CD4-positive, alpha-beta T cell treated with Interleukin-21 for 1 hour (primary cell): ENCODE measurements around the gene INS.
A peak's percentile ranks its signal among the peaks of the same experiment; 100 is the strongest.
"Not testable (repeated sequence)": the region's sequence is repeated elsewhere in the genome, so short reads cannot be mapped to it uniquely, and the experiment has no call there.

Experiments used
- DNase-seq: peaks from one replicate; pipeline ENCODE4 v3.0.0-alpha.2; 2020

Gene INS

GRCh38 chr11:2198621-2199365, 37.8 kb upstream of the INS start:
- no peak for DNase-seq

GRCh38 chr11:2197771-2198520, 36.9 kb upstream of the INS start:
- DNase-seq, result no peak

- peak; percentile 74 for DNase-seq
These were observed 36.2 kb upstream of the INS start for GRCh38 chr11:2196970-2197770.

DNA sequence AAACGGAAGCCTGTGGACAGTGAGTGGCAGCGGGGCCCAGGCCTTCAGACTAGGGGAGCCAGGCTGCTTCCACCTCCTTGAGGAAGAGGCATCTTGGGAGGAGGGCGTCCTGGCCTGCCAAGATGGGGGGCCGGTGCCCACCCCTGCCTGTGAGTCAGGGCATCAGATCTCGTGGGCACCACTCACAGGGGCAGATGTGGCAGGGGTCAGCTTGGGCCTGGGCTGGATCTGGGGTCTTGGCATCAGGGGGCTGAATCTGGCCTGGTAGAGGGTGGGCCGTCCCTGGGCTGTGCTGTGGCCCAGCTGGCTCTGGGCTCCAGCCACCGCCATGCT, 34.7 kb upstream of the INS start:
- DNase-seq, result no peak

GRCh38 chr11:2194877-2195755, 34.1 kb upstream of the INS start:
- DNase-seq, result peak; percentile 38

GRCh38 chr11:2193888-2194595, 33.0 kb upstream of the INS start:
- DNase-seq, result not testable (repeated sequence)

DNA sequence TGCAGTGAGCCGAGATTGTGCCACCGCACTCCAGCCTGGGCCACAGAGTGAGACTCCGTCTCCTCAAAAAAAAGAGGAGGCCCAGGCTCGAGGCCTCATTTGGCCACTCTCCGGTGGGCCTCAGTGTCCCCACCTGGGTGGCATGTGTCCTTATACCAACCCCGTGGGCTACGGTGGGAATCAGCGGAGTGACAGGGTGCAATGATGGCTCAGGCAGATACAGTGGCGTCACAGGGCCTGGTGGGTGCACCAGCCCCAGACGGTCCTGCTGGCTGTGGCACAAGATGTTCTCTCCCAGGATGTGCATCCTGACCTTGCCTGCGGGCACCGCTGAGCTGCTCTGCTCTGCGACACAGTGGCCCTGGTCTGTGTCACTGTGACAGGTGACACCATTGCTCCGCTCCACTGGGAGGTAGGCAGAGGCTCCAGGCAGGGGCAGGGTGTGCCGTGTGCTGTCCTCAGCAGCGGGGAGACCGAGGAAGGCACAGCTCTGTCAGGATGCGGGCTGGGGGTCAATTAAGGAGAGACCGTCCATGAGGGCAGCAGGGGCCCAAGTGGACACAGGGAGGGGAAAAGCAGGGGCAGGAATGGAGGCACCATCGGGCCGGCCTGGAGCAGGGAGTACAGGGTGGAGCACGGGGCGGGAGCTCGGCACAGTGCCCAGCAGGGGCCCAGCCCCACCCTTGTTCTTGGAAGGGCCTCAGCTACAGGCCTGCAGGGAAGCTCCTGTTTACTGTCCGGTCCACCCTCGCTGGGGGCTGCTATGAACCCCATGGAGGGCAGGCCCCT, 32.3 kb upstream of the INS start:
- no peak for DNase-seq

DNA sequence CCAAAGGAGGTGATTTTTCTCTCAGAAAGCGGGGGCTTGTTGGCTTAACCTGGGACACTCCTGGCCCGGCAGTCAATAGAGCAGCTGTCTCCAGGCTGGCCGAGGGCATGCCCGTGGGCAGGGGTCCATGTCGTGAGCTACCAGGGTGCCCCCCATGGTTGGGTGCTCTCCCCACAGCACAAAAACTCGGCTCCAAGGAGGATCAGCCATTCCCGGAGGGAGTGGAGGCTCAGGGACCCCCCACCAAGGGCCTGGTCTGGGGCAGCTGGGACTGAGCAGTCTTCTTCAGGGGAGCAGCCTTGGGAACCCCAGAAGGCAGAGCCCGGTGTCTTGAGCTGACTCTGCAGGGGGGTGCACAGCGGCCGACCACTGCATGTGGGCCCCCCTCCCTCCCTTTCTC, 31.4 kb upstream of the INS start:
- DNase-seq, result no peak

GRCh38 chr11:2191883-2192282, 30.9 kb upstream of the INS start:
- no peak for DNase-seq

- no peak for DNase-seq
These were observed 29.9 kb upstream of the INS start for GRCh38 chr11:2190657-2191471.

- DNase-seq, result no peak
These were observed 29.1 kb upstream of the INS start for GRCh38 chr11:2189938-2190656.

DNA sequence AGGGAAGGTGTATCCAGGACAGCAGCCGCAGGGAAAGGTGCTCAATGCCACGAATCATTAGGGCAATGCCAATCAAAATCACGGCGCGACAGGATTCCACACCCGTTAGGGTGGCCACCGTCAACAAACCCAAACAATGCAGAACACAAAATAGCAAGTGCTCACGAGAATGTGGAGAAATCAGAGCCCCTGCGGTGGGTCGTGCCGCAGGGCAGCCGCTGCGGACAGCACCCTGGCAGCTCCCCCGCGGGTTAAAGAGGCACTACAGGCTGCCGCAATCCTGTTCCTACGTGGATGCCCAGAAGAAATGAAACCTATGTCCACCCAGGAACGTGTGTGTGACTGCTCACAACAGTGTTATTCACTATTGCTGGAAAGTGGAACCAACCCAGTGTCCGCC, 27.7 kb upstream of the INS start:
- no peak for DNase-seq

GRCh38 chr11:2187280-2187707, 26.3 kb upstream of the INS start:
- no peak for DNase-seq

GRCh38 chr11:2186669-2187279, 25.8 kb upstream of the INS start:
- peak; percentile 57 for DNase-seq

GRCh38 chr11:2185324-2186085, 24.5 kb upstream of the INS start:
- DNase-seq, result no peak

- no peak for DNase-seq
These were observed 21.9 kb upstream of the INS start for GRCh38 chr11:2182692-2183474.

- no peak for DNase-seq
These were observed 21.1 kb upstream of the INS start for GRCh38 chr11:2182075-2182474.
